ENCODE measurements around the gene APBB2.

GRCh38 chr4:40808926-40809457, 405.4 kb downstream of the APBB2 start:
- TF ChIP-seq CTCF (IDR thresholded peaks at IDR 0.05) (no peak), POLR2A (IDR thresholded peaks at IDR 0.05) (no peak)

Data from heart left ventricle (tissue), 13 donors.